ENCODE measurements around the gene KRTAP12-3.

Gene KRTAP12-3

DNA sequence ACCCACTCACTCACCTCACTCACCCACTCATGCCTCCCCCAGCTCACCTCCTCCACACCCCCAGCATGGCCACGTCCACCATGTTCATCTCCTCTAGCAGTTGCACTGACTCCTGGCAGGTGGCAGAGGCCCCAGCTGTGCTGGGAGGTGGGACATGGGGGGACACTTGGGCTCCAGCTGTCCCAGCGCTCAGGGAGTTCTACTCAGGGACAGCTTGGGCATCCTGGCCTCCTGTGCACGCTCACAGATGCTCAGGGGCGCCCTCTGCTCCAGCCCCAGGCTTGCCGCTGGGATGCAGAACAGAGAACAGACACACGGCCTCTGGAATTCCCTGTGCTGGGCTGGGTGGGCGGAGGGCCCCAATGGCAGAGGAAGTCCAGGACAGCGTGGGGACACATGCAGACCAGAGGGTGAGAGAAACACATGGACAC is 40.6 kb upstream of the KRTAP12-3 start:
- H3K4me3 ChIP-seq (ENCODE audit: control insufficient read depth, low read depth, low read length): no peak overlapping the region
- DNase-seq (ENCODE audit: low read depth): no peak
- TF ChIP-seq, protein P1, sequence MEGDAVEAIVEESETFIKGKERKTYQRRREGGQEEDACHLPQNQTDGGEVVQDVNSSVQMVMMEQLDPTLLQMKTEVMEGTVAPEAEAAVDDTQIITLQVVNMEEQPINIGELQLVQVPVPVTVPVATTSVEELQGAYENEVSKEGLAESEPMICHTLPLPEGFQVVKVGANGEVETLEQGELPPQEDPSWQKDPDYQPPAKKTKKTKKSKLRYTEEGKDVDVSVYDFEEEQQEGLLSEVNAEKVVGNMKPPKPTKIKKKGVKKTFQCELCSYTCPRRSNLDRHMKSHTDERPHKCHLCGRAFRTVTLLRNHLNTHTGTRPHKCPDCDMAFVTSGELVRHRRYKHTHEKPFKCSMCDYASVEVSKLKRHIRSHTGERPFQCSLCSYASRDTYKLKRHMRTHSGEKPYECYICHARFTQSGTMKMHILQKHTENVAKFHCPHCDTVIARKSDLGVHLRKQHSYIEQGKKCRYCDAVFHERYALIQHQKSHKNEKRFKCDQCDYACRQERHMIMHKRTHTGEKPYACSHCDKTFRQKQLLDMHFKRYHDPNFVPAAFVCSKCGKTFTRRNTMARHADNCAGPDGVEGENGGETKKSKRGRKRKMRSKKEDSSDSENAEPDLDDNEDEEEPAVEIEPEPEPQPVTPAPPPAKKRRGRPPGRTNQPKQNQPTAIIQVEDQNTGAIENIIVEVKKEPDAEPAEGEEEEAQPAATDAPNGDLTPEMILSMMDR (IDR thresholded peaks at IDR 0.05; ENCODE audit: control insufficient read depth, insufficient read depth, low read depth, low read length, missing control alignments): no peak

DNA sequence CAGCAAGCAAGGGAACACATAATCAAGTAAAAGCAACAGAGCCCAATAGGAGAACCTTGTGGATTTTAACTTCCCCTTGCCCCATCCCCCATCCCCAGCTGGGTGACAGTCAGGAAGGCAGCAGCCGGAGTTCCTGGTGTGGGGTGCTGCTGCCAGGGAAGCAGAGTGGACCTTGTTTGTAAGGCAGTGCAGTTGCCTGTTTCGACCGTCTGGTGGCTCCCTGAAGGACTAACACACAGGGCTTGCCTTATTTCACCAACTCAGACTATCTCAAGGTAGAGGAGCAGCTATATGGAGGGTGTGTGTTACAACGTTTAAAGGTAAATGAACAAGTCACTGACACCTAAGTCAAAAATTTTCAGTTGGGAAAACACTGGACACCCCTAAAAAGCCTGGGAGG is 39.2 kb upstream of the KRTAP12-3 start:
- TF ChIP-seq, protein P1 (IDR thresholded peaks at IDR 0.05; ENCODE audit: control insufficient read depth, insufficient read depth, low read depth, low read length, missing control alignments): peak; percentile 47
- H3K4me3 ChIP-seq (ENCODE audit: control insufficient read depth, low read depth, low read length): no peak overlapping the region
- DNase-seq (ENCODE audit: low read depth): no peak

DNA sequence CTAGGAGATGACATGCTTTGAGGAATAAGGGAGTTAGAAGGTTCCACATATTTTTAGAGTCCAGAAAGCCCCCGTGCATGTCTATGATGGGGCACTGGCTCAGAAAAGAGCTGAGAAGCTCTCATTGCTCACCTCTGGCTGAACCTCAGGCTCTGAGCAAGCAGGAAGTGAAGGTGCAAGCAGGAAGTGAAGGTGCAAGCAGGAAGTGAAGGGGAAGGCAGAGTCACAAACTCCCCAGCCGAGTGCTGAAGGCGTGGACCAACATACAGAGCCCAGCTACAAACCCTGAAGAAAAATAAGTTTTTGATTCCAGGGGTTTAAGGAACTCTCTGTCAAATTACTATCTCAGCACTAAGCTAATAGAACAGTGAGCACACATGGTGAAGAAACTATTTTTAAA is 38.8 kb upstream of the KRTAP12-3 start:
- H3K4me3 ChIP-seq (ENCODE audit: control insufficient read depth, low read depth, low read length): no peak overlapping the region
- TF ChIP-seq, protein P1 (IDR thresholded peaks at IDR 0.05; ENCODE audit: control insufficient read depth, insufficient read depth, low read depth, low read length, missing control alignments): no peak
- no peak for DNase-seq (ENCODE audit: low read depth)

- TF ChIP-seq, protein P1 (IDR thresholded peaks at IDR 0.05; ENCODE audit: control insufficient read depth, insufficient read depth, low read depth, low read length, missing control alignments): no peak
- H3K4me3 ChIP-seq (ENCODE audit: control insufficient read depth, low read depth, low read length): no peak overlapping the region
Observed at GRCh38 chr21:44619886-44620285, 37.8 kb upstream of the KRTAP12-3 start.

DNA sequence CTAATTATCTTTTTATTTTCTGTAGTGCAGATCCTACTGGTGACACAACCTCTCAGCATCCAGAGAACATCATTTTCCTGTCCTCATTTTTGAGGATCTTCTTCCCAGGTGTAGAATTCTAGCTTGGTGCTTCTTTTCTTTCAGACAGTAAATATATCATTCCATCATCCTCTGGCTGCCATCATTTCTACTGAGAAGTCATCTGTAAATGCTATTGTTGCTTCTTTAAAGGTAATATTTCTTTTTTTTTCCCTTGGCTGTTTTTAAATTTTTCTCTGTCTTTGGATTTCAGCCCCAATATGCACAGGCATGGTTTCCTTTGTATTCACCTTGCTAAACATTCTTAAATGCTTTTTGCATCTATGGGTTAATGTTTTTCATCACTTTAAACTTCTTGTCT is 34.2 kb upstream of the KRTAP12-3 start:
- TF ChIP-seq, protein P1 (IDR thresholded peaks at IDR 0.05; ENCODE audit: control insufficient read depth, insufficient read depth, low read depth, low read length, missing control alignments): no peak

More at GRCh38 chr21:44619886-44620285, 37.8 kb upstream of the KRTAP12-3 start:
- no peak for DNase-seq (ENCODE audit: low read depth)

DNA sequence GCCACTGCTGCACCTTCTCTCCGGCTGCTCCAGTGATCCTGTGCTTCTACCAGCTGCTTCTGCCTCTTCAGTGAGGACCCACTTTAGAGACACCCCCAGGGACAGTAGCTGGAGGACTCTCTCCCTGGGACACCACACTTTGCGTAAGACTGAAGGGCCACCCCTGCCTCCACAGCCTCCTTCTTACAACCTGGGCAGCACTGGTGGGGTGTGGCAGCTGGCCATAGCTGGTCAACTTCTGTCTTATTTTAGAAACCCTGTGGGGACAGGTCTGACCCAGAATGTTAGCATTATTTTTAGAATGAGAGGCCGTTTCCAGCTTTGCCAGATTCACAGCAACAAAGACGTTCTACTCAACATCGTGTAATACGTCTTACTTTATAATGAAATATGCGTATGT is 32.0 kb upstream of the KRTAP12-3 start:
- TF ChIP-seq, protein P1 (IDR thresholded peaks at IDR 0.05; ENCODE audit: control insufficient read depth, insufficient read depth, low read depth, low read length, missing control alignments): no peak
- H3K4me3 ChIP-seq (ENCODE audit: control insufficient read depth, low read depth, low read length): no peak overlapping the region
- no peak for DNase-seq (ENCODE audit: low read depth)

More for the DNA sequence above, 34.2 kb upstream of the KRTAP12-3 start:
- H3K4me3 ChIP-seq (ENCODE audit: control insufficient read depth, low read depth, low read length): no peak overlapping the region
- DNase-seq (ENCODE audit: low read depth): no peak

DNA sequence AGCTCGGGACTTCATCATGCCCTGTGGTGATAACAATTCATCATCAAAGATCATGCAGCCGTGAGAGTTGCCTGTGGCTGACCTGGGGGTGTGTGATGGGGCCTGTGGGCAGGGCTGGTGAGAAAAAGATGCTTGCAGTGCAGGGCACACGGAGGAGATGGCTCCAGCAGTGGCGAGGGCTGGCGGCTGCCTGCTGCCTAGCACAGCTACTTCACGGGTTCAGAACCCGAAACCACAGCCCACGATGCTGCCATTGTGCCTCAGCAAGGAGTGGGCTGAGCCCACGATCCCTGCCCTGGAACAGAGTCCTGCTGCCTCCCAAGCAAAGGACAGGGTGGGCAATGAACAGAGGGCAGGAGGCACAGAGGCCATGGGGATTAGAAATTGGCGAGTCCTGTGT is 31.5 kb upstream of the KRTAP12-3 start:
- DNase-seq (ENCODE audit: low read depth): no peak
- no peak overlapping the region for H3K4me3 ChIP-seq (ENCODE audit: control insufficient read depth, low read depth, low read length)
- TF ChIP-seq, protein P1 (IDR thresholded peaks at IDR 0.05; ENCODE audit: control insufficient read depth, insufficient read depth, low read depth, low read length, missing control alignments): no peak

All from AG09309 (cell line).